ENCODE measurements around the gene OSBPL3.

OSBPL3 gene

GRCh38 chr7:24793982-24794648, 185.9 kb downstream of the OSBPL3 start:
- no peaks in the 10 kb centered on the region for H3K36me3 ChIP-seq (ENCODE audit: control insufficient read depth, insufficient read depth, low read length)
- DNase-seq (ENCODE audit: extremely low read depth, insufficient read length), result no peak
- no peaks in the 10 kb centered on the region for H3K27me3 ChIP-seq (replicated peaks; ENCODE audit: control insufficient read depth, insufficient read depth, low read length)
- H3K4me3 ChIP-seq (replicated peaks; ENCODE audit: low read depth, low read length), result no peak overlapping the region
- TF ChIP-seq CTCF (IDR thresholded peaks at IDR 0.05; ENCODE audit: insufficient read depth, low read length, poor library complexity, severe bottlenecking), result no peak

GRCh38 chr7:24788961-24789576, 190.9 kb downstream of the OSBPL3 start:
- H3K36me3 ChIP-seq (ENCODE audit: control insufficient read depth, insufficient read depth, low read length), result no peaks in the 10 kb centered on the region
- no peak for DNase-seq (ENCODE audit: extremely low read depth, insufficient read length)
- no peak for TF ChIP-seq CTCF (IDR thresholded peaks at IDR 0.05; ENCODE audit: insufficient read depth, low read length, poor library complexity, severe bottlenecking)

GRCh38 chr7:24788075-24788474, 191.9 kb downstream of the OSBPL3 start:
- peak; percentile 43 for TF ChIP-seq CTCF (IDR thresholded peaks at IDR 0.05; ENCODE audit: insufficient read depth, low read length, poor library complexity, severe bottlenecking)
- no peaks in the 10 kb centered on the region for H3K27me3 ChIP-seq (replicated peaks; ENCODE audit: control insufficient read depth, insufficient read depth, low read length)
- DNase-seq (ENCODE audit: extremely low read depth, insufficient read length), result no peak
- no peaks in the 10 kb centered on the region for H3K36me3 ChIP-seq (ENCODE audit: control insufficient read depth, insufficient read depth, low read length)
- H3K4me3 ChIP-seq (replicated peaks; ENCODE audit: low read depth, low read length), result no peak overlapping the region

More at GRCh38 chr7:24788961-24789576, 190.9 kb downstream of the OSBPL3 start:
- H3K27me3 ChIP-seq (replicated peaks; ENCODE audit: control insufficient read depth, insufficient read depth, low read length), result no peaks in the 10 kb centered on the region
- no peak overlapping the region for H3K4me3 ChIP-seq (replicated peaks; ENCODE audit: low read depth, low read length)

DNA sequence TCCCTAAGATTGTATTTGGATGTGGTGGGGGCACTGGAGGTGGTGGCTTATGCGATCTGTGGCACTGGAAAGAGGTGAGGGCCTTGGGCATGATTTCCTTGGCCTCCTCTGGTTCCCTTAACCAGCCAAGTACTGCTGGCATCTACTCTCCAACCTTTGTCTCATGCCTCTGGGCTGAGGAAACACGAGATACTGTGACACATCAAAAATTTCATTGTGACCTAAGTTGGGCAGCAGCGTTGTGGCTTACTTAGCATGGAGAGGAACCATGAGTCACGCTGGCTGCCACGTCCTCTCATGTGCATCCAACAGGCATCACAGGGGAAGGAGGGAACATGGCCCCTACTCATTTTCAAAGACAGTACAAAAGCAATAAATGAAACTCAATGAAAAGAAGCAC, 193.0 kb downstream of the OSBPL3 start:
- Histone ChIP-seq H3K36me3 (ENCODE audit: control insufficient read depth, insufficient read depth, low read length) (no peaks in the 10 kb centered on the region), H3K27me3 (replicated peaks; ENCODE audit: control insufficient read depth, insufficient read depth, low read length) (no peaks in the 10 kb centered on the region), H3K4me3 (replicated peaks; ENCODE audit: low read depth, low read length) (no peak overlapping the region)
- no peak for DNase-seq (ENCODE audit: extremely low read depth, insufficient read length)
- no peak for TF ChIP-seq CTCF (IDR thresholded peaks at IDR 0.05; ENCODE audit: insufficient read depth, low read length, poor library complexity, severe bottlenecking)

GRCh38 chr7:24786306-24786705, 193.7 kb downstream of the OSBPL3 start:
- TF ChIP-seq CTCF (IDR thresholded peaks at IDR 0.05; ENCODE audit: insufficient read depth, low read length, poor library complexity, severe bottlenecking), result no peak
- DNase-seq (ENCODE audit: extremely low read depth, insufficient read length), result no peak
- no peak overlapping the region for H3K4me3 ChIP-seq (replicated peaks; ENCODE audit: low read depth, low read length)

More at GRCh38 chr7:24786306-24786705, 193.7 kb downstream of the OSBPL3 start:
- Histone ChIP-seq H3K36me3 (ENCODE audit: control insufficient read depth, insufficient read depth, low read length) (no peaks in the 10 kb centered on the region), H3K27me3 (replicated peaks; ENCODE audit: control insufficient read depth, insufficient read depth, low read length) (no peaks in the 10 kb centered on the region)

Data from GM06990 (cell line).